ENCODE results near the gene LRRC28.

LRRC28 gene

DNA sequence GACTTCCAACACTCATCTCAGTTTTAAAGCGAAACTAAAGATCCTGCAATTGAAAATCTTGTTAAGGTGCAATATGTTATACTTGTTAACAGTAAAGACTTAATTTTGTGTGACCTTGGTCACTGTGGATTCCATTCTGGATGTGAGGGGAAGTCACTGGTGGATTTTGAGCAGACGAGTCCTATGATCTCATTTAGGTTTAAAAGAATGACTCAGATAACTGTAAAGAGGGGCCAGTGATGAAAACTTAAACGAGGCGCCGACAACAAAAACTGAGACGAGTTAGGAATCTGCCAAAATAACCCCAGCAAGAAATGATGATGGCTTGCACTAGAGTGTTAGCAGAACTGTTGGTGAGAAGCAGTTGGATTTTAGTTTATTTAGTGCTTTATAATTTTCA is 56.5 kb downstream of the LRRC28 start:
- no peak for DNase-seq

DNA sequence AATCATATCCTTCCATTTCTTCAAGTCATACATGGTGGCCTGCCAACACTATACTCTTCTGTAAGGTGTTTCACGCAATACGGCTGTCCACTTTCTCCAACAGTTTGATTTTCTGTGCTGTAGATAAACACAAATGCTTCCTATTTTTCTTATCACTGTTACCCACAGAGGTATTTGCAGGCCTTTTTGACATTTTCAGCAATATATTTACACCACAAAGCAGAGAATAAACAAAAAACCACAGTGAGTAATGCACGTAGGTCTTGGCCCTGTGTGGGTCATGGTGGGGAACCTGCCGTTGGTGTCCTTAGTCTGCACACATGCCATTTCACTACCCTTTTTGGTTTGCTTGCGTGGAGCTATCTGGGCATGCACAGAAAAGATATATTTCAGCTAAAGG is 59.5 kb downstream of the LRRC28 start:
- no peak for DNase-seq

DNA sequence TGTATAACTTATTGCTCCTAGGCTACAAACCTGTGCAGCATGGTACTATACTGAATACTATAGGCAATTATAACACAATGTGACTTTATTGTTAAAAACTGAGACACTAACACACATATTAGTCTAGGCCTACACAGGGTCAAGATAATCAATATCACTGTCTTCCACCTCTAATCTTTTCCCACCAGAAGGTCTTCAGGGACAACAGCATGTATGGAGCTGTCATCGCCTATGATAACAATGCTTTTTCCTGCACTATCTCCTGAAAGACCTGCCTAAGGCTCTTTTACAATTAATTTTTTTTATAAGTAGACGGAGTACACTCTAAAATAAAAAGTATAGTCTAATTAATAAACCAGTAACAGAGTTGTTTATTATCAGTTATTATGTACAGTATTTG is 60.9 kb downstream of the LRRC28 start:
- DNase-seq = no peak

DNA sequence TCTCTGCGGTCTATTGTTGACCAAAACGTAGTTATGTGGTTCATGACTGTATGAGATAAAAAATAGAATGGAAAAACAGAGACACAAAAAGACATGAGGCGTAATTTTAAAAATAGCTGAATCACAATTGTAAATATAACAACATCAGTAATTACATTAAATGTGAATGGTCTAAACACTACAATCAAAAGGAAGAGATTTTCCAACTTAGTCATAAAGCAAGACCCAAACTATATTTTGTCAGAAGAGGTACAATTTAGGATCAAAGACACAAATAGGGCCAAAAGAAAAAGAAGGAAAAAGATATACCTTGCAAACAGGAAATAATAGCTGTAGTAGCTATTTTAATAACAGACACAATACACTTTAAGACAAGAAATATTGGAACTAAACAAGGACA is 61.5 kb downstream of the LRRC28 start:
- DNase-seq = no peak

DNA sequence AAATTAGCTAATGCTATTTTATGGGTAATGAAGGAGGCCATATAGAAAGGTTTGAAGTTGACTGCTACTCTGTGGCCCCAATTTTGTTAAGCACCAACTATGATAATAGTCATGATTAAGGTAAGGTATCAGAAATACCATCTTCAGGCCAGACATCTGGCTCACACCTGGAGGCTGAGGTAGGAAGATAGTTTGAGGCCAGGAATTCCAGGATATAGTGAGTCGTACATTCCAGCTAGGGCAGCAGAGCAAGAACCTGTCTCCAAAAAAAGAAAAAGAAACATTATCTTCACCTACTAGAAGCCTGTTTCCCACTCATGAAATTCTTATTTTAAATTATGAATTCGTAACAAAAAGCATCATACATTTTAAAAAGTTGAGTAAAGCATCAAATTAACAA is 64.4 kb downstream of the LRRC28 start:
- DNase-seq = no peak

DNA sequence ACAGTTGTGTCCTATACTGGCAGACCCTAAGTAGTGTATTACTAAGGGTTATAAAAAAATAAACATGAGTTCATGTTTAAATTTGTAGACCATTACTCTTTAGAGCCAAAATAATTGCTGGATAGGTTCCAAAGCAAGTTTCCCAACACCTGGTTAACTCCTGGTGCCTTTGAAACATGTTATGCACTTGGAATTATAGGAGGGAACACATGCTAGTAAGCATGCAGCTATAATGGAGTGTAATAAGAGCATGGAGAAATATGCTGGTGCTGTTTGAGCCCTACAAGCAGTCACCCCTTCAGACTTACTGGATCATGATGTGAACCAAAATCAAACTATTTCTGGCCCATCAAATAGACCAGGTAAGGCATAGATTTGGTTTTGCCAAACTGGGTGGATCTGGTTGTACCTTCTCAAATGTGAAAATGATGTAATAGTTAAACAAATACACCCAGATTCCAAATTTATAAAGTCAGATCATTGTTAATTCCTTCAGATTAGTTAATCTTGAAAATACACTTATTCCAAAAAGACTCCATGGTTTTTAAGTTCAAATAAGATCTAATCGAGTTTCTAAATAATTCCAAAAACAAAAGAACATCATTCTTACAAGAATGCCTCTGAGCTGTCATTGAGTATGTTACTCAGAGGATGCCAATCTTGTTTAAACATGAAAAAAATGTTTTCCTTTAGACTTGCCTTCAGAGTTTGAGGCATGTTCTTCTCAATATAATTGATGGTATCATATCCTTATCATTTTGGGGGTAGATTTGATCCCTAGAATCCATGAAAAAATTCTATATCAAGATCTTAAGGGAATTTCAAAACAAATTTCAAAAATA is 69.3 kb downstream of the LRRC28 start:
- no peak for DNase-seq

DNA sequence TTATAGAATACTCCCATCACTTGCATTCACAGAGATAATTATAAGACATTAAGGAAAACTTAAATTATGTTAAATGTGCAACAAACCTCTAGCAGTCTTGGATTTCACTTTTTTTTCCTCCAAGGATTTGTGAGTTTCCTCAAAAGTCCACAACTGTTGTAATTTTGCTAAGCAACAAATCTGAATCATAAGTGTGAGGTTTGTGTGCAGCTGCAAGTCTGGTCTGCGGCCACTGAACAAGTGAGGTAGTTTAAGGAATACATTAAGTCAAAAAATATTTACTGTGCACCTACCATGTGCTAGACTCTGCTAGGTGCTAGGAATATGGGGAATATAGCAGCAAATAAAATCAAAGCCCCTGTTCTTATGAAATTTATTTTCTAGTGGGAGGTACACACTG is 70.2 kb downstream of the LRRC28 start:
- DNase-seq = no peak

DNA sequence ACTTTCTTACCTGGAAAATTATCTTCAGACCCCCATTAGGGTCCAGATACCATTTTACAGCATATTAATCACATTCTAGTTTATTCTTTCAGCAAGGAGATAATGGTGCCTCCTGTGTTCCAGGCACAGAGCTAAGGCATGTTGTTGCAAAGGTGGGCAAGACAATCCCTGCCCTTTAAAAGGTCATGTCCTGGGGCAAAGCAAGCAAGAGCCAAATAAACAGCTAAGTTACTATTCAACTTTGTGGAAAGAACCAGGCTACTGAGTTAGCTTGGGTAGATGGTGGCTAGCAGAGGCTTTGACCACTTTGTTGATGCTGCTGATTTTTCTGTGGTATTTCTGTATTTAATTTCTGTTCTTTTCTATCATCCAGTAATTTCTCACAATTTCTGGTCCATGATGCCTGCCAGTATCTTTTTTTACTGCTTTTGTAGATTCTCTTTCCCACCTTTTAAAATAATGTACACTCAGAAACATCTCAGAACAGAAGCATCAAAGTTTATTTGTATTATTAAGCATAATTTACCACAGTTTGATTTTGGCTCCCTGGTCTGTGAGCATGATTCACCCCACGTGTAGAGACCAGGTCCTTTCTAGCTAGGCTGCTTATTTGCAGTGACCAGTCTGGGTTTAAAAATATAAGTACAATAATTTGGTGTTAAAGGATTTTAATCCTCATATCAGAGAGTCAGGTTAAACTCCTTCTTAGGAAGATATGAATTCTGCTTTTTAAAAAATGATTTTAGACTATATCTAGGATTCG is 71.5 kb downstream of the LRRC28 start:
- DNase-seq = no peak

DNA sequence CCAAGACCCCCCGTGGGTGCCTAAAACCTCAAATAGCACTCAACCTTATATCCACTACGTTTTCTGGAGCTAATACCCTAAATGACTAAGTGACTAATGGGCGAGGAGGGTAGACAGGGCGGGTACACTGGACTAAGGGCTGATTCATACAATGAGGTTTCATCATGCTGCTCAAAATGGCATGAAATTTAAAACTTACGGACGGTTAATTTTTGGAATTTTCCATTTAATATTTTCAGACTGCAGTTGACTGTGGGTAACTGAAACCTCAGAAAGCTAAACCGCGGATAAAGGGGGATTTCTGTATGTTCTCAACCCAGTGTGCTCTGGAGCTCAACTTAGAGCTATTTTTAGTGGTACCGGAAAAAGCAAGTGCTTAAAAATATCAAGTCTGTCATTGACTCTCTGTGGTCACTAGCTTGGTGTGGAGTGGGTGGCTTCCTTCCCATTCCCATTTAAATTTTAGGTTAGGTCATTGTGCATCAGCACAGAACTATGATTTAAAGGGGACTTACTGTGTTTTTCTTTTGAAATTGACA is 72.9 kb downstream of the LRRC28 start:
- DNase-seq = no peak

DNA sequence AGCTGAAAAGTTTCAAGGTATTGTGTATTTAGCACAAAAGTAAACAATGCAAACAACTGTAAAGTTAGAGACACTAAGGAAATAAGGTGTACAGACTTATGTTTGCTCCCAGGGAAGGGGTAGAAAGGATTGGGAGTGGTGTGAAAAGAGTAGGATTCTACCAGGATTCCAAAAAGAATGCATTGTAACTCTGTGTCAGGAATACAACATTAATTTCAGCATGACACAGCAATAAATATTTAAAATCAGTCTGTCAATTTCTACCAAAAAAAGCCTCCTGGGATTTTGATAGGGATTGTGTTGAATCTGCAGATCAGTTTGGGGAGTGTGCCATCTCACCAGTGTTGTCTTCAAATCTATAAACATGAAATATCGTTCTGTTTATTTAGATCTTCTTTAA is 73.4 kb downstream of the LRRC28 start:
- DNase-seq = no peak

DNA sequence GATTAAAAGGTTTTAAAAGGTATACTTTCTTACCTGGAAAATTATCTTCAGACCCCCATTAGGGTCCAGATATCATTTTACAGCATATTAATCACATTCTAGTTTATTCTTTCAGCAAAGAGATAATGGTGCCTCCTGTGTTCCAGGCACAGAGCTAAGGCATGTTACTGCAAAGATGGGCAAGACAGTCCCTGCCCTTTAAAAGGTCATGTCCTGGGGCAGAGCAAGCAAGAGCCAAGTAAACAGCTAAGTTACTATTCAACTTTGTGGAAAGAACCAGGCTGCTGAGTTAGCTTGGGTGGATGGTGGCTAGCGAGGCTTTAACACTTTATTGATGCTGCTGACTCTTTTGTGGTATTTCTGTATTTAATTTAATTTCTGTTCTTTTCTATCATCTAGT is 75.0 kb downstream of the LRRC28 start:
- no peak for DNase-seq

DNA sequence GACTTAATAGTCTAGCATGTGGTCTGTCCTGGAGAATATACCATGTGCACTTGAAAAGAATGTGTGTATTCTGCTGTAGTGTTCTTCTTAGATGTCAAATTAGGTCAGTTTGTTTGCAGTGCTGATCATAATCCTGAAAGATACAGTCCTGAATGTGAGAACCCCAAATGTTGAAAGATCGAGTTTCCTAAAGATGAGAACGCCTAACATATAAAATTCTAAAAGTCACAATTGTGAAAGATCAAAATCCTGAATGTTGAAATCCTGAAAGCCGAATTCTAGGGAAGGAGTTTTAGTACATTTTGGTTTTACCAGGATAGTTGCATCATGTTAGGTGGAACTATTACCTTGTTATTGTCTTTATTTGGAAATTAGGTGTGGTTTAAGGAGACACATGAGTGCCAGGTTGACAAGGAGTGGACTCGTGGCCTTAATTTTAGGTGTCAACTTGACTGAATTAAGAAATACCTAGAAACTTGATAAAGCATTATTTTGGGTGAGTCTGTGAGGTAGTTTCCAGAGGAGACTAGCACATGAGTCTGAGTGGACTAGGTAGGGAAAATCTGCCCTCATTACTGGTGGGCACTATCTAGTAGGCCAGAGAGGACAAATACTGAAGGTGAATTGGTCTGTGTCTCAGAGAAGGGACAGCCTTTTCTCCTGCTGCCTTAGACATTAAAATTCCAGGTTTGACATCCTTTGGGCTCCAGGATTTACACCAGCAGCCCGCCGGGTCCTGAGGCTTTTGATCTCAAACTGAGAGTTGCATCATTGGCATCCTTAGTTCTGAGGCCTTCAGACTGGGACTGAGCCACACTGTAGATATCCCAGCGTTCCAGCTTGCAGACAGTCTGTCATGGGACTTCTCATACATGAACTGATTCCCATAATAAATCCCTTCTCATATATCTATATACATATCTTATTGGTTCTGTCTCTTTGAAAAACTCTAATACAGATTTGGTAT is 77.1 kb downstream of the LRRC28 start:
- no peak for DNase-seq

DNA sequence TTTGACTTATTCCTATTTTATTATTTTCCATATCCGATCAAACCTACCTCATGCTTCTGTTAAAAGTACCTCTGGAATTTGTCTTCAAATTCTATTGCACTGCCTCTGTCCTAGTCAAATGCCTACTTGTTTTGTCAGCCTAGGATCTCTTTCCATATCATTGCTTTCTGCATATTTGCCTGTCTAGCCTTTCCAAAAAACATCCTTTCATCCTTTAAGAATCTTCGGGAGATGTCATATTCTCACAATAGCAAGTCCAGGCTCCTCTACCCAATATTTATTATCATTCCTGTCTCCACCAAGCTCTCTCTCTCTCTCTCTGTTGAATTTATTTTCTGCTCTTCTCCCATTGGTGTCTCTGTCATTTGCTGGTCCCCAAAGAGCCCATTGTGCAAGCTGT is 80.1 kb downstream of the LRRC28 start:
- DNase-seq = no peak

DNA sequence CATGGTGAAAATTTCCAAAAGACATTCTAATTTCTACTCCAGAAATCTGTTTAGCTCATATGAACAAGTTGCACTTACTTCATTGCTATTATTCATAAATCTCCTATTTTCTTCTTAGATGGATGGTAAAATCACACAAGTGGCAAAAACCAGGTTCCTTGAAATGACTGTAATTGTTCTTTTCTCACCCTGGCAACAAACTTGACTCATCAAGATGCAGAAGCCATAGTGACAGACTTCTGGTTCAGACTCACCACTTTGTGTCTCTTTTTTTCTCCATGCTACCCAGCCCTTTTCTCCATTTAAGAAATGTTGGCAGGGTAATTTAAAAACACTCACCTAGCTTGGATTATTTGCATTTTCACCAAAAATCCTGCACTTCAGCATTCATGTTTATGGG is 82.1 kb downstream of the LRRC28 start:
- no peak for DNase-seq

DNA sequence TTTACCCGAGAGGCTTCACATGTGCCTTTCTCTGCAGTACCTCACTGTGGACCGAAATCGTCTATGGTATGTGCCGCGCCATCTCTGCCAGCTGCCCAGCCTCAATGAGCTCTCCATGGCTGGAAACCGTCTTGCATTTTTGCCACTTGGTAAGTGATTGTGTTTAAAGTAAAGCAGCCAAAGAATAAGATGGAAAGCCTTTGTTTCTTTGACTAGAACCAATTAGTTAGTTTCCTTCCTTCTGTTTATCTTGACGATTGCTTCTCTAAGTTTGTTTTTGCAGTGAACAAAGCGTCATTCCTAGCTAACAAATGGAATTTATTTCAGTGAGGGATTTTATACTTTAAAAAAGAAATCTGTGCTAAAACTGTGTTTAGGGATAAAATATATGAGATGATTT is 82.7 kb downstream of the LRRC28 start:
- DNase-seq = no peak

DNA sequence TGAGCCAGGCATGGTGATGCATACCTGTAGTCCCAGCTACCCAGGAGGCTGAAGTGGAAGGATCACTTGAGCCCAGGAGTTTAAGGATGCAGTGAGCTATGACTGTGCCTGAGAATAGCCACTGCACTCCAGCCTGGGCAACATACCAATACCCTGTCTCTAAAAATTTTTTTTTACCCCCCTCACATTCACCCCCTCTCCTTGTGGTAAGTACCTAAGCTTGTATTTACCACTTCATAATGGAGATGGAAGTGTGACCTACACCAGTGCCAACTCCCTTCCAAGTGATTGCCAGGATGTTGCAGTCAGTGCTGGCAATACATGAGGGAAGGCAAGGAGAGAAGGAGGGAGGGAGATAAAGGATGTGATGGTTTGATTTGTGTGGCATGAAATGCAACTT is 84.2 kb downstream of the LRRC28 start:
- no peak for DNase-seq

DNA sequence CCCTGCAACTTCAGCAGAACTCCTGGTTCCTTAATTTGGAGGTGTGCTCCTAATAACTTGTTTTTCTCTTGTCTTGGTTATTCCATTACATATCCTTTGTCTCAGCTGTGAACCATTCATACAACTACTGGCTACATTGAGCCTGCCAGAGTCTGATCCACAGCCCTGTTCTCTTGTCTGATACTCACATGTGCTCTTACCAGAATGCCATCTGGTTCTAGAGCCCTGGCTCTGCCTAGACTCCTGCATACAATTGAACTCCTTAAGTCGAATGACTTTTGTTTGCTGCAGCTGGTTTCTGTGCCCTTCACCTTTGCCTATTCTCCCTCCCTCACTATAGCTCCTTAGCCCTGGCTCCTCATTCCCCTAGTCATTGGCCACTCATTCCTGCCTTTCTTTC is 85.5 kb downstream of the LRRC28 start:
- no peak for DNase-seq

DNA sequence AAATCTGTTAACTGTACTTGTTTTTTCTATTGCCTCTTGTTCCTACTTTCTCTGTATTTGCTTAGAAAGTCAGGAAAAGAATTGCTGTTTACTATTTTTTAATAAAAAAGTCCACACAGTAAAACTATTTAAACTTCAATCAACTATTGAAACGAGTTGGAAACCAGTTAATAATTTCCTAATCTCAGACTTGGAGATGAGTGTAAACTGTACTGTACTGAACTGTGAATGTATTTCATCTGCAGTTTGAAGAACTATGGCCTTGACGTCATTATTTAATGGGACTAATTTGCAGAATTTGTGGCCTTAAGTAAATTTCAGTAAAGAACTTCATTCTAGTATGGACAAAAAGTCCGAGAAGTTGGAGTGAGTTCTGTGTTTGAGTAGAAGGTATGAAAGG is 89.1 kb downstream of the LRRC28 start:
- DNase-seq = no peak

DNA sequence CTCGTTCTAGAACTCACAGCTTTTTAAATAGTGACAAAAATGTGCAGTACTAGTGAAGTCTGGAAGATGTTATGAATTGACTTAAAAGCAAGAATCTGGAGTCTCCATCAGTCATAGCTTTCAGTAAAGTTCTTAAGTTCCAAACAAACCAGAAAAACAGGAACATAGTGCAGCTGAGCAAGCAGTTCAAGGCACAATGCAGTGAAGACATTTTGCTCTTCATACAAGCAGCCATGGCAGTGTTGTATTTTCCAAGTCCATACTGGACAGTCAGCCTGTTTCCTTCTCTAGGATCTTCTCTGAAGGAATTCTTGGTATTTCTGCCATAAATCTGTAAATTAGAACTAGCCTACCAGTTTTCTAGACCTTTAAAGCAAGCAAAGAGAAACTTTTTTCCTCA is 90.5 kb downstream of the LRRC28 start:
- no peak for DNase-seq

DNA sequence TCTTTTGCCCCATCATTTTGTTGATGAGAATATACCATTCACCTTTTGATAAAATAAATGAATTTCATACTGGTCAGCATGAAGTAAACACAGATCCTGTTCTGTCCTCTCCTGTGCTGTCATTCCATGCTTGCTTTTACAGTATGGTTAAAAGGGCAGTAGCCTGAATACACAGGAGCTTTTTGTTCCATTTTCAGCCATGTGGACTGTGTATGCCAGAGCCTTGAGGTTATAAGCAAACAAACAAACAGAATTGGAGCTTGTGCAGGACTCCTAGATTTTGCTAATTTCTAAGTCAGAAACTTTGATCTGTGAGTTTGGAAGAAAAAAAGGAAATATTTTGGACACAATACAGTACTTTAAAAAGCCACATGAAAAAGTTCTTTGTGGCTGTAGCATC is 91.9 kb downstream of the LRRC28 start:
- no peak for DNase-seq

DNA sequence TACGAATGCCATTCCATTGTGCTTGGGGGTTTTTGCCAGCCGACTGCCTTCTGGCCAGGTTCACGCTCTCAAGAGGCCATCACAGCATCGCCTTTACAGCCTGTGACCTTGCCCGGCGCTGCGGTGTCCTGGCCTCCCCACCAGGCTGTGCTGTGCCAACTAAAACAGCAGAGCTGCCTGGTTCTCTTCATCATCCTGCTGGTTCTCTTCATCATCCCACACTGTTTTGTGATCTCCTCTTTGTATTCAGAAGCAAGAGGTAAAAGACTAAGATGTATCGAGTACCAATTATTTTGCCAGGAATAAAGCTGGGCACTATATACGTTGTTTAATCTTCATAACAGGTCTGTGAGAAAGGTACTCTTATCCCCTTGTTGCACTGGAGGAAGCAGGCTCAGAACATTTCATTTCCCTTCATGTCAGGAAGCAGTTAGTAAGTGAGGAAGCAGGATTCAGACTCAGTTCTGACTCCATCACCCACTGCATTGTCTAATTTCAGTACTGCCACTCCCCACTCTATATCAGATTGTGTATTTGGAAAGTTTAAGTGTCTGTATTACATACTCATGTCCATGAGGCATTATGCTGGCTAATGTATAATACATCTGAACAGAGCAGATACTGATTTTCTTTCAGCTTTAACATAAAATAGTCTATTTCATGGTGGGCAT is 92.7 kb downstream of the LRRC28 start:
- DNase-seq = no peak

DNA sequence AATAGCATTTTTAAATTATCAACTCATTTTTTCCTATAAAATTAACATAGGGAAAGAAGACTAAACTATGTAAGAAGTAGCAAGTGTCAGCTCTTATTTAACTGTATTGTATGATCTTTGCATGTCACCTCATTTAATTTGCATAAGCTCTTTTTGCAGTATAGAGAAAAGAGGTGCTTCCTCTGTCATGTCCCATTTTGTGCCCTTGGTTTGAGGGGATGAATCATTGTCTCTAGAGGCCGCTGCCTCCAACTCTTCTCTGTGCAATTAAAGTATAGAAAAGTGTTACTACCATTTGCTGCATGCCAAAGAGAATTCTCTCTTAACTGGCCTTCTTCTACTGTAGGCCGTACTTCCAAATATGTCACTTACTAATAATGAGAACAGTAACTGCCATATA is 93.4 kb downstream of the LRRC28 start:
- DNase-seq = no peak

DNA sequence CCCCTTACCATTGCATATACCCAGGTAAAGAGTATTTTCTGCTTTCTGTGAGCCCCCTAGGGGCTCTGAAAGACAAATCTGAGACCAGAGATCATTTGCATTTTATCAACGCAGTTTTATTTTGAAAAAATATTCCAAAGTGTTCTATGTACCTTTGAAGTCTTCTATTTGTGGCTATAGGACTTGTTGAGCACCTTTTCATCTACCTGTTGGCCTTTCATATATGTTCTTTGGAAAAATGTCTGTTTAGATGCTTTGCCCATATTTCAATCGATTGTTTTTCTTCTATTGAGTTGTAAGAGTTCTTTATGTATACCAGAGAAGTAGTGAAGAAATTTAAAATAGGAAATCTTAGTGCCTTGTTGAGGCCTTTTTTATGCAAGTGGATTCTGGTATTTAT is 94.0 kb downstream of the LRRC28 start:
- DNase-seq = no peak

Data from NCI-H1436 (cell line).